Cardiac fibroblast (primary cell): ENCODE results near the gene ADAMTSL3.
A peak's percentile ranks its signal among the peaks of the same experiment; 100 is the strongest.

Experiments
- DNase-seq, 2 donors: peaks; one replicate each; pipeline versions ENCODE4 v3.0.0 to v3.0.0-alpha.2; 2010; ENCODE audit warnings: low read depth in 2 of 2
- H3K4me3 ChIP-seq, 2 donors: replicated peaks in 1 of 2; 1 replicate in 1 of 2; 2 replicates in 1 of 2; pipeline ENCODE4 v1.5.1; 2011; ENCODE audit warnings: low read depth in 2 of 2, low read length in 2 of 2, mild to moderate bottlenecking in 2 of 2, moderate library complexity in 1 of 2
- CTCF ChIP-seq: IDR thresholded peaks from one replicate; pipeline ENCODE4 v1.5.1; 2011; ENCODE audit warnings: low read depth, mild to moderate bottlenecking, low read length, inconsistent platforms

The ADAMTSL3 gene

GRCh38 chr15:83692746-83693581 is 39.0 kb downstream of the ADAMTSL3 start:
- peak; percentile 13 to 21 for DNase-seq
- TF ChIP-seq CTCF = no peak
- no peak overlapping the region for H3K4me3 ChIP-seq

- no peak for TF ChIP-seq CTCF
- H3K4me3 ChIP-seq = no peak overlapping the region
- peak; percentile 65 to 75 for DNase-seq
Measured at GRCh38 chr15:83694015-83694414, 40.1 kb downstream of the ADAMTSL3 start.

GRCh38 chr15:83694536-83694935 is 40.6 kb downstream of the ADAMTSL3 start:
- no peak for TF ChIP-seq CTCF
- H3K4me3 ChIP-seq = no peak overlapping the region
- peak in 1 of 2 donors; percentile 8 for DNase-seq

GRCh38 chr15:83695246-83695645 is 41.3 kb downstream of the ADAMTSL3 start:
- peak; percentile 18 to 33 for DNase-seq
- no peak for TF ChIP-seq CTCF
- no peak overlapping the region for H3K4me3 ChIP-seq

- TF ChIP-seq CTCF = no peak
- H3K4me3 ChIP-seq = no peak overlapping the region
- DNase-seq = no peak
Measured at GRCh38 chr15:83695901-83696425, 42.0 kb downstream of the ADAMTSL3 start.

- TF ChIP-seq CTCF = no peak
- H3K4me3 ChIP-seq = no peak overlapping the region
- DNase-seq = no peak
Measured at GRCh38 chr15:83697716-83698115, 43.8 kb downstream of the ADAMTSL3 start.
